ENCODE results near the gene HAVCR2.

HAVCR2 gene

GRCh38 chr5:157150995-157151394 is 42.2 kb upstream of the HAVCR2 start:
- no peaks in the 10 kb centered on the region for H3K9me2 ChIP-seq (replicated peaks; ENCODE audit: control insufficient read depth, low read length)

GRCh38 chr5:157148734-157149615 is 40.1 kb upstream of the HAVCR2 start:
- Histone ChIP-seq H3K27me3 (ENCODE audit: control insufficient read depth, low read length) (peaks cover 4% of the 10 kb centered on the region; the same call in 1 of the 2 replicates), H3K36me3 (ENCODE audit: control insufficient read depth, low read length) (no peaks in the 10 kb centered on the region), H3K79me2 (ENCODE audit: control insufficient read depth, low read length) (no peaks in the 10 kb centered on the region), H3K4me1 (ENCODE audit: control insufficient read depth, low read length) (peaks cover 2% of the 10 kb centered on the region), H4K20me1 (ENCODE audit: control insufficient read depth, insufficient read depth, low read depth, low read length) (no peaks in the 10 kb centered on the region), H3K4me2 (ENCODE audit: low read length) (no peak overlapping the region), H3K27ac (ENCODE audit: low read depth, low read length) (no peak overlapping the region), H3K9me3 (ENCODE audit: control insufficient read depth, insufficient read depth, low read length) (no peaks in the 10 kb centered on the region), H3K9me2 (replicated peaks; ENCODE audit: control insufficient read depth, low read length) (no peaks in the 10 kb centered on the region), H3F3A (ENCODE audit: control insufficient read depth, insufficient read depth) (peaks cover 5% of the 10 kb centered on the region; the same call in 1 of the 2 replicates), H3K4me3 (ENCODE audit: low read length) (no peak overlapping the region)
- TF ChIP-seq EZH2phosphoT487 (IDR thresholded peaks at IDR 0.05; ENCODE audit: borderline replicate concordance, low read length), result no peak
- peak; percentile 87 for TF ChIP-seq CTCF (IDR thresholded peaks at IDR 0.05; ENCODE audit: low read depth, low read length, poor library complexity, severe bottlenecking)

More at GRCh38 chr5:157150995-157151394, 42.2 kb upstream of the HAVCR2 start:
- Histone ChIP-seq H3K4me3 (ENCODE audit: low read length) (no peak overlapping the region), H3K27ac (ENCODE audit: low read depth, low read length) (no peak overlapping the region), H3F3A (ENCODE audit: control insufficient read depth, insufficient read depth) (no peaks in the 10 kb centered on the region), H3K4me1 (ENCODE audit: control insufficient read depth, low read length) (no peaks in the 10 kb centered on the region), H3K4me2 (ENCODE audit: low read length) (no peak overlapping the region), H3K36me3 (ENCODE audit: control insufficient read depth, low read length) (no peaks in the 10 kb centered on the region), H3K79me2 (ENCODE audit: control insufficient read depth, low read length) (no peaks in the 10 kb centered on the region), H3K9me3 (ENCODE audit: control insufficient read depth, insufficient read depth, low read length) (no peaks in the 10 kb centered on the region), H4K20me1 (ENCODE audit: control insufficient read depth, insufficient read depth, low read depth, low read length) (no peaks in the 10 kb centered on the region), H3K27me3 (ENCODE audit: control insufficient read depth, low read length) (peaks cover 4% of the 10 kb centered on the region; the same call in 1 of the 2 replicates)
- TF ChIP-seq CTCF (IDR thresholded peaks at IDR 0.05; ENCODE audit: low read depth, low read length, poor library complexity, severe bottlenecking) (no peak), EZH2phosphoT487 (IDR thresholded peaks at IDR 0.05; ENCODE audit: borderline replicate concordance, low read length) (no peak)

- H3K36me3 ChIP-seq (ENCODE audit: control insufficient read depth, low read length), result peaks cover 28% of the 10 kb centered on the region
- no peaks in the 10 kb centered on the region for H3K9me2 ChIP-seq (replicated peaks; ENCODE audit: control insufficient read depth, low read length)
- peak overlapping the region; percentile 91 for H3K4me3 ChIP-seq (ENCODE audit: low read length)
- H4K20me1 ChIP-seq (ENCODE audit: control insufficient read depth, insufficient read depth, low read depth, low read length), result no peaks in the 10 kb centered on the region
- peaks cover 5% of the 10 kb centered on the region; the same call in 1 of the 2 replicates for H3F3A ChIP-seq (ENCODE audit: control insufficient read depth, insufficient read depth)
- TF ChIP-seq CTCF (IDR thresholded peaks at IDR 0.05; ENCODE audit: low read depth, low read length, poor library complexity, severe bottlenecking) (no peak), EZH2phosphoT487 (IDR thresholded peaks at IDR 0.05; ENCODE audit: borderline replicate concordance, low read length) (no peak)
- H3K4me2 ChIP-seq (ENCODE audit: low read length), result peak overlapping the region; percentile 85
- peaks cover 22% of the 10 kb centered on the region for H3K4me1 ChIP-seq (ENCODE audit: control insufficient read depth, low read length)
- no peaks in the 10 kb centered on the region for H3K27me3 ChIP-seq (ENCODE audit: control insufficient read depth, low read length)
- peaks cover 42% of the 10 kb centered on the region for H3K79me2 ChIP-seq (ENCODE audit: control insufficient read depth, low read length)
- no peaks in the 10 kb centered on the region for H3K9me3 ChIP-seq (ENCODE audit: control insufficient read depth, insufficient read depth, low read length)
- H3K27ac ChIP-seq (ENCODE audit: low read depth, low read length), result peak overlapping the region; percentile 68
These were observed 34.5 kb upstream of the HAVCR2 start for GRCh38 chr5:157143127-157143971.

Data from DOHH2 (cell line).